NCI-H1694 treated with DMSO at 0.1 percent for 48 hours (cell line): Measurements from ENCODE around the gene PEX14.

Source experiments
- DNase-seq: peaks from one replicate; lab custom pipeline; 2025; lab: John Stamatoyannopoulos, UW

PEX14 gene

GRCh38 chr1:10667861-10668761 is 193.4 kb downstream of the PEX14 start:
- DNase-seq: no peak

DNA sequence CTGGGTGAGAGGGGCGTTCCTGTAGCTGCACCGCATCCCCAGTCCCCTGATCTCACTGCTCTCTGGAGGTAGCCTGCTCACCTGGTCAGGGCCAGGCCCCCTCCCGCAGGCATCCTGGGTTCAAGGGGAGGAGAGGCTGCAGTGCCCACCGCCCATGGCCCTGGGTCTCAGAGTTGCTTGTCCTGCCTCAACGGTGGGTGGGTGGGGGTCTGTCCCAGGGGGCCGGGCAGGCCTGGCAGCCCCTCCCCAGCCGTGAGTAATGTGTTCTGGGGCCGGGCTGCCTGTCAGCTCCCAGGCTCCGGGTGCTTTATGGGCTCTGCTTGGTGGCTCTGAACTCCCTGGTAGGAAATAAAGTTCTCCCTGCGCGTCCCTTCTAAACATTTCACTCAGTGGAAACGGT is 194.8 kb downstream of the PEX14 start:
- no peak for DNase-seq

- DNase-seq: no peak
Observed at GRCh38 chr1:10670190-10670589, 195.4 kb downstream of the PEX14 start.

DNA sequence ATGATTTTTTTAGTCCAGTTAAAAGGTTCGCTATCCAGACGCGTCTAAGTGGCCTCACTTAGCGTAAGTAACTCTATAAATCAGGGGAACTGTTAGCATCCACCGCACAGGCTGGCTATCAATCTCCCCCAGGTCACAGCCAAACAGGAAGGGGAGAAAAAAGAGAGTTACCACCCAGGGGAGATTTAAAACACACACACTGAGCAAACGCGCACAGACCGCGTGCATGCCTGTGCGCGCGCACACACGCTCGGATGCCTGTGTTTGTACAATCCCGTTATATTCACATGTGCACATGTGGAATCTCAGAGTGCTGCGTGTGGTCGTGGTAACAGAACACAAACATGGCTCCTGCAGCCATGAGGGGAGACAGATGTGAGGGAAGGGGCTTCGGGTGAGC is 196.3 kb downstream of the PEX14 start:
- no peak for DNase-seq

DNA sequence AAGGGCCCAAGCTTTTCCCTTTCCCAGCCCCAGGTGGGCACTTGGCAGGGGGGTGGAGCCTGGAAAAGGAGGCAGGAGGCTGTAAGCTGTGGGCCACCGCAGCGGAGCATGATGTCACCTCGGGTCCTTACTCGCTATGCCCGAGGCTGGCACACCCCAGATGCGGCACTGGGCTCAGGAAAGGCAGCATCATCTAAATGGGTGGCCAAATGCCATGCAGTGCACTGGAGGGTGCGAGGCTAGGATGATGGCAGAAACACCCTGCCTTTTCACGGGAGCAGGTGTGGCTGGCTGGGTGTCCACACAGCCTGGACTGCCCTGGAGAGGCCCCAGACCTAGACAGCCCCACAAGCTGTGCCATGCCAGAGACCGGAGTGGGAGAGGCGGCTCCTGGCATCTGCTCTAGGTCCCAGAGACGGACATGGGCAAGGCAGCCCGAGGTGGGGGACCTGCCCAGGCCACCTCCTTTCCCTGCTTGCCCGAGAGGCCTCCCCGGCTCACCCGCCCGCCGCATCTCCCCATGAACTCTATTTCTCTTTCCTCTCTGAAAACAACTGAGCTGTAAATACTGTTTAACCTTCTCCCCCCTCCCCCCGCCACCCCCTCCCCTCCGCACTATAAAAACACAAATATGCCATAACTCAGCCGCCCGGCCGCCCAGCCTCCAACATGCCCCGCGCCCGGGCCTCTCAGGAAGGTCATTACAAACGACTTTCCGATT is 197.0 kb downstream of the PEX14 start:
- no peak for DNase-seq

DNA sequence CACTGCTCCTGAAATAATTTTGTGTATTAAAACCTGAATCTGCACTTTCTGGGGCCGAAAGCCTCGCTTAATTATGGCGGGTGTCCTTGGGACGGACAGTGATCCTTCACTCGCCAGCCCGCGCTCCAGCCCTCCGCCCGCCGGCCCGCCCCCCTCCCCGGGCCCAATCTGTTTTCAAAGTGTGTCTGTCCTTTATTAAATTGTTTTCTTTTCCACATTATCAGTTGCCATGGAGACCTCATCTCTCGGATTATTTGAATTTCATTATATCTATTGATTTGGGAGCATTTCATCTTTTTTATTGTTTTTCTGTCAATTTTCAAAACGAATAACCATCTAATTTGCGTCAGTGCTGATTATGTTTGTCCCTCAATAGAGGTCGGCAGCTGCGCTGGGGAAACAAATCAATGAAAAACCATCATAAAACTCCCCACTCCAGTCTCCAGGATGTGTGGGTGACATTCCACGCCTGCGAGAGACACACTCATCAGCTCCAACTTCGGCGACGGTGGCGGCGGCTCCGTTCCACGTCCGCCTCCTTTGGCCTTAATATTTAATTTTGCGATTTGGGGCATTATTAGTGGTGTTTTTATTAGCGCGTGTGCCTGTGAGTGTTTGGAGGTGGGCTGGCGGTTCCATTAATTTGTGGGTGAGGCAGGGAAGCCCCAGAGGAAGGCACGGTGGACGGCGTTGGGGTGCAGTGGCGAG is 197.7 kb downstream of the PEX14 start:
- DNase-seq: no peak

- no peak for DNase-seq
Observed at GRCh38 chr1:10673109-10673711, 198.5 kb downstream of the PEX14 start.

GRCh38 chr1:10674222-10674621 is 199.5 kb downstream of the PEX14 start:
- DNase-seq: no peak

GRCh38 chr1:10674700-10675609 is 200.2 kb downstream of the PEX14 start:
- DNase-seq: no peak

DNA sequence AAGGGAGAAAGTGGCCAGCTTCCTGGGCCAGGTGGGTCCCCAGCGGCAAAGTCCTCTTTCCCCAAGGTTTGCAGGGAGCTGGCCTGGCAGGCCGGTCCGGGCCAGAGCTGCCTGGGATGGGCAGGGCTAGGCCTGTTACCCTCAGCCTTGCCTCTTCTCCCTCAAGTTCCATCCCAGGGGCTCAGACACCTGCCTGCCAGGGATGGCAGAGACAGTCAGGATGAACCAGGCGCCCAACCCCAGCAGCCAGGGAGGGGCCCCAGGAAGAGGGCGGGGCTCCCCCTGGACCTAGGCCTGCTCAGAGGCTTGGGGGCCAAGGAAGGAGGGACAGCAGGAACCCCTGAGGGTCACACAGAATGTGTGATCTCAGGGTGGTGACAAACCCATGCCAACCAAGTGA is 201.1 kb downstream of the PEX14 start:
- no peak for DNase-seq

DNA sequence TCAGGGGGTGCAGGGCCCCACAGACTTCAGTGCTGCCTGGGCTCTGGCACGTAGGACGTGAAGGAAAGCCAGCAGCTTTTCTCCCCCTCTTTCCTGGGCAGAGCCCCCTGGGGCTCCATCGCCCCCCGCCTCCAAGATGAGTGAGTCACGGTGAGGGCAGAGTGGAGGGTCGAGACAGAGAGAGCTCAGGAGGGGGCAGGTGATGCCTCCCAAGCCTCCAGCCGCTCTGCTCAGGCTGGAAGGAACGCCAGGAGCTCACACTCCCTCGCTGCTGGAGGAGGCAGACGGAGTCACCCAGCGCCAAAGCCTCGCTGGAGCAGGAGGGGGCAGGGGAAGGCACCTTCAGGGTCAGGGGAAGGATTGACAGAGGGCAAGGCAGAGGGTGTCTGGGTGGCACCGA is 202.2 kb downstream of the PEX14 start:
- no peak for DNase-seq

DNA sequence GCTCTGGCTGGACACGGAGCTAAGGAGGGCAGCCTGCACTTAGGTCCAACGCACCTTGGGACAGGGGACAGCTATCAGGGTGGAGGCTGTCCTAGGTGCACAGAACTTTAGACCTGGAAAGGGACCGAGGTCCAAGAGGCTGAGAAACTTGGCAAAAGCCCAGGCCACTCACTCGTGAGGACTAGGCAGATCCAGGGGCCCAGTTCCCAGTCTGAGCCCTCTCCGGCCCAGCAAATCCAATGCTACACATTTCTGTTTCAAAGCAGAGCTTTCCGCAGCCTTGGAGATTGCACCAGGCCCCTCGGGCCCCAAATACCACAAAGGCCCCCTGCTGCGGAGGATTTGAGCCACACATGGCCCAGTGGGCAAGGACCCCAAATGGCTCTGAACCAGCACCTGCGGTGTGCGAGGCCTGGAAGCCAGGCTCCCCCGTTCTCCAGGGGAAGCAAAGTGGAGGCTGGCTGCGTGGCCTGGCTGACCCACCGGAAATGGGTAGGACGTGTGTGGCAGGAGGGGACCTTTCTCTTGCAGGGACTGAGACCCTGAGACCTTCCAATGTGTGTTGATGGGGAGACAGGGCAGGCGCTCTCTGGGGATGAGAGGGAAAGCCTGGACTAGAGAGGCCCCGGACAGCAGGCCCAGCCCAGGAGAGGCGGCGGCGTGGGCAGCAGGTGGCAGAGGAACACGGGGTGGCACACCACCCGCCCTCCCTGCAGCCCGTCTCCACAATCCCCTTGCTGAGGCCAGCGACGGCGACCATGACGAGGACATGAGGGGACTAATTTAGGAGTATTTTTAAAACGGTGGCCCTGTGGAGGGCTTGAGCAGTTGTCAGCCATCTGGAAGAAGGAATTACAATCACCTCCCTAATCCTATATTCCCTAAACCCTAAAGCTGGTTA is 203.0 kb downstream of the PEX14 start:
- DNase-seq: no peak

GRCh38 chr1:10678402-10678801 is 203.7 kb downstream of the PEX14 start:
- DNase-seq: no peak

DNA sequence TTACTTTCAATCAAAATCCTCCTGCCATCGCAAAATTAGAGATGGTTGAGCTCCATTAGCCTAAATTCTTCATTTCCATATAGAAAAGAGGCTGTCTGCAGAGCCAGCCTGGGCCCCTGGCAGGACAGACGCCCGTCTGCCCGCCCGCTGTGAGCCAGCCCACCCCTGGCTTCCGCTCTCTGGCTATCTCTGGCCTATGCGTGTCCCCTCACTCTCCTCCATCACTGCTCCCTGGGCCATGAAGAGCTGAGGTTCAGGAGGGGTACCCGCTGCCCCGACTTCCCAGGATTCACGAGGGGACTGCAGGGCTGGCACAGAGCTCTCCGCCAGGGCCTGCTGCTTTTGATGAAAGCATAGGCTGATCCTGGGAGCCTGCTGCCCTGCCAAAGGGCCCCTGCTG is 204.1 kb downstream of the PEX14 start:
- DNase-seq: no peak

DNA sequence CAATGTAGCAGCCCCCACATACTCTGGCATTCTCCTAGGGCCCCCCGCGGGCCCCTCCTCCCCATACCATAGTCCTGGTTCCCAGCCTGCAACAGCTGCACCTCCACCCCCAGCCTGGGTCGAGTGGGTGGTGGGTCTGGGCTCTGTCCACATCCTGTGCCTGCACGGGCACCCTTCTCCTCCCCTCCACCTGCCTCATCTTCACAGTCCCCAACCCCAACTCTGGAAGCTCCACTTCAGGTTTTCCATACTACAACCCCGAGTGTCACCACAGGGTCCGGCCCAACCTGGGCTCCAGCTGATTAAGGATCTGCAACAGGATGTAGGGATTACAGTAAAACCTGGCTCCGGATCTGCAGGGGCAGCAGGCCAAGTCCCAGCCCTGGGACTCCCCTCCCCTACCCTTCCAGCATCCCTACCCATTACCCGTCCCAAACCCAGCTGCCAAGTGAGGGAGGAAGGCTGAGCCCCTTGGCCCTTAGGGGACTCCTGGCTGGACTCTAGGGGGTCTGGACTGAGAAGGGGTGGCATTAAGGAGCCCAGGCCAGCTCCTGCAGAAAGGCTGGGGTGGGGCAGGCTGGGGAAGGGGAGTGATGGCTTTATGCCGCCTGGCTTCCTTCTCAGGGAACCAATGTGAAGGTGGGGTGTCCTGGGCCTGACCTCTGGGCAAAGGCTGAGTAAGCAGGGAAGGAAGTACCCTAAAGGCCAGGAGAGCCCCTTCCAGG is 204.9 kb downstream of the PEX14 start:
- peak; percentile 81 for DNase-seq
